Prostate gland (tissue), 2 donors: ENCODE results near the gene FUT8.

Experiments
- POLR2A ChIP-seq: fragments of 450-650 bp; IDR thresholded peaks from one replicate; pipeline ENCODE4 v1.6.1; 2016; ENCODE audit warnings: antibody characterized with exemption, mild to moderate bottlenecking
- POLR2AphosphoS5 ChIP-seq: sonication (generic); formaldehyde crosslinking; IDR thresholded peaks from one replicate; pipeline ENCODE4 v1.6.1; 2017; ENCODE audit warnings: antibody characterized with exemption
- TF ChIP-seq, protein P1 (sequence below), 4 experiments: fragments of 200-600 bp in 2 of 4; fragments of 450-650 bp in 2 of 4; sonication (generic) in 2 of 4; IDR thresholded peaks; 1 replicate in 3 of 4; 2 replicates in 1 of 4; pipeline ENCODE4 v1.5.1; 2016 to 2019; ENCODE audit warnings: antibody characterized with exemption in 4 of 4, mild to moderate bottlenecking in 2 of 4, moderate library complexity in 2 of 4

DNA sequence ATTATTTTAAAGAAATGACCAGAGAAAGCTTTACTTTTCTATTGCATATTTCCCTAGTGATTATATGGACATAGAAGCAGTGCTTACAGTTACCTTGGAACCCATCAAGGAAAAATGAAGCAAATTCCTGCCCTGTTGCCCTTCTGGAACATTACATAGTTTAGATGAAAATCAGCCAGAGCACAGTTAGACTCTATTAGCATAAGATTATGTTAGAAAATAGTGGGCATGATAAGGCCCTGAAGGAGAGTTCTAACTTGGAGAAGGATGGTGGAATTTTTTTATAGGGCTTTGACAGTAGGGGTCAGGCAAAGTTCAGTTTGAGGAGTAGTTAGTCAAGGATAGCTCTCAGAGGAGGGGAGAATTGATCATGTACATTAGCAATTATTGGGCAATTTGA, 74.3 kb downstream of the FUT8 start:
- TF ChIP-seq, protein P1, sequence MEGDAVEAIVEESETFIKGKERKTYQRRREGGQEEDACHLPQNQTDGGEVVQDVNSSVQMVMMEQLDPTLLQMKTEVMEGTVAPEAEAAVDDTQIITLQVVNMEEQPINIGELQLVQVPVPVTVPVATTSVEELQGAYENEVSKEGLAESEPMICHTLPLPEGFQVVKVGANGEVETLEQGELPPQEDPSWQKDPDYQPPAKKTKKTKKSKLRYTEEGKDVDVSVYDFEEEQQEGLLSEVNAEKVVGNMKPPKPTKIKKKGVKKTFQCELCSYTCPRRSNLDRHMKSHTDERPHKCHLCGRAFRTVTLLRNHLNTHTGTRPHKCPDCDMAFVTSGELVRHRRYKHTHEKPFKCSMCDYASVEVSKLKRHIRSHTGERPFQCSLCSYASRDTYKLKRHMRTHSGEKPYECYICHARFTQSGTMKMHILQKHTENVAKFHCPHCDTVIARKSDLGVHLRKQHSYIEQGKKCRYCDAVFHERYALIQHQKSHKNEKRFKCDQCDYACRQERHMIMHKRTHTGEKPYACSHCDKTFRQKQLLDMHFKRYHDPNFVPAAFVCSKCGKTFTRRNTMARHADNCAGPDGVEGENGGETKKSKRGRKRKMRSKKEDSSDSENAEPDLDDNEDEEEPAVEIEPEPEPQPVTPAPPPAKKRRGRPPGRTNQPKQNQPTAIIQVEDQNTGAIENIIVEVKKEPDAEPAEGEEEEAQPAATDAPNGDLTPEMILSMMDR (IDR thresholded peaks at IDR 0.05): no peak
- TF ChIP-seq POLR2A (no peak), POLR2AphosphoS5 (no peak)
